ENCODE data around the gene PPP2R1B. TPM values are rescaled to one million over a fixed set of nuclear protein-coding genes. Genes with fewer than 3 reads are reported as not detected.

PPP2R1B gene
- total RNA-seq, 1 donor, result 38.9 TPM

GRCh38 chr11:111729831-111730311 lies 36.3 kb downstream of the PPP2R1B start:
- TF ChIP-seq, protein P1, sequence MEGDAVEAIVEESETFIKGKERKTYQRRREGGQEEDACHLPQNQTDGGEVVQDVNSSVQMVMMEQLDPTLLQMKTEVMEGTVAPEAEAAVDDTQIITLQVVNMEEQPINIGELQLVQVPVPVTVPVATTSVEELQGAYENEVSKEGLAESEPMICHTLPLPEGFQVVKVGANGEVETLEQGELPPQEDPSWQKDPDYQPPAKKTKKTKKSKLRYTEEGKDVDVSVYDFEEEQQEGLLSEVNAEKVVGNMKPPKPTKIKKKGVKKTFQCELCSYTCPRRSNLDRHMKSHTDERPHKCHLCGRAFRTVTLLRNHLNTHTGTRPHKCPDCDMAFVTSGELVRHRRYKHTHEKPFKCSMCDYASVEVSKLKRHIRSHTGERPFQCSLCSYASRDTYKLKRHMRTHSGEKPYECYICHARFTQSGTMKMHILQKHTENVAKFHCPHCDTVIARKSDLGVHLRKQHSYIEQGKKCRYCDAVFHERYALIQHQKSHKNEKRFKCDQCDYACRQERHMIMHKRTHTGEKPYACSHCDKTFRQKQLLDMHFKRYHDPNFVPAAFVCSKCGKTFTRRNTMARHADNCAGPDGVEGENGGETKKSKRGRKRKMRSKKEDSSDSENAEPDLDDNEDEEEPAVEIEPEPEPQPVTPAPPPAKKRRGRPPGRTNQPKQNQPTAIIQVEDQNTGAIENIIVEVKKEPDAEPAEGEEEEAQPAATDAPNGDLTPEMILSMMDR (IDR thresholded peaks at IDR 0.05; ENCODE audit: insufficient read depth, low read depth, low read length), result no peak
- H3K4me3 ChIP-seq (ENCODE audit: low read depth, low read length), result no peak overlapping the region
- no peak for DNase-seq (ENCODE audit: low read depth)

GRCh38 chr11:111729071-111729830 lies 36.9 kb downstream of the PPP2R1B start:
- TF ChIP-seq, protein P1 (IDR thresholded peaks at IDR 0.05; ENCODE audit: insufficient read depth, low read depth, low read length), result no peak
- no peak overlapping the region for H3K4me3 ChIP-seq (ENCODE audit: low read depth, low read length)
- no peak for DNase-seq (ENCODE audit: low read depth)

DNA sequence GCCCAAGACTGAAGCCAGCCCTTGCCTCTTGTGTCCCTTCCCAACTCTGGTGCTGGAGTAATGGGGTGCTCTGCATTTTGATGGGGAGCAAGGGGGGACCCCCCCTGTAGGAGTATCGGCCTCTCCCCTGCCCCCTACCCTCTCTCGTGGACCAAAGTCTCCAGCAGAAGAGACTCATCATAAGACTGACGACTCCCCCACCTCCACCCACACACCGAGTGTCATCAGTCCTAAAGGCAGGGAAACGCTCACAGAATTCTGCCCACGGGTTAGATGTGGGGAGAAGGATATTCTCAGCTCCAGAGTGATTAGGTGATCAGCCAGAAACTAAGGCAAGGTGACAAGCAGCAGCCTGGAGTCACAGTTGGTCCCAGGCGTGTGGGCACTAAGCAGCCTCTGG lies 38.8 kb downstream of the PPP2R1B start:
- H3K4me3 ChIP-seq (ENCODE audit: low read depth, low read length), result no peak overlapping the region
- TF ChIP-seq, protein P1 (IDR thresholded peaks at IDR 0.05; ENCODE audit: insufficient read depth, low read depth, low read length), result no peak
- no peak for DNase-seq (ENCODE audit: low read depth)

GRCh38 chr11:111726301-111726713 lies 39.9 kb downstream of the PPP2R1B start:
- H3K4me3 ChIP-seq (ENCODE audit: low read depth, low read length), result no peak overlapping the region
- TF ChIP-seq, protein P1 (IDR thresholded peaks at IDR 0.05; ENCODE audit: insufficient read depth, low read depth, low read length), result no peak
- DNase-seq (ENCODE audit: low read depth), result no peak

- H3K4me3 ChIP-seq (ENCODE audit: low read depth, low read length), result no peak overlapping the region
- DNase-seq (ENCODE audit: low read depth), result no peak
- TF ChIP-seq, protein P1 (IDR thresholded peaks at IDR 0.05; ENCODE audit: insufficient read depth, low read depth, low read length), result no peak
Measured at GRCh38 chr11:111725621-111726020, 40.6 kb downstream of the PPP2R1B start.

DNA sequence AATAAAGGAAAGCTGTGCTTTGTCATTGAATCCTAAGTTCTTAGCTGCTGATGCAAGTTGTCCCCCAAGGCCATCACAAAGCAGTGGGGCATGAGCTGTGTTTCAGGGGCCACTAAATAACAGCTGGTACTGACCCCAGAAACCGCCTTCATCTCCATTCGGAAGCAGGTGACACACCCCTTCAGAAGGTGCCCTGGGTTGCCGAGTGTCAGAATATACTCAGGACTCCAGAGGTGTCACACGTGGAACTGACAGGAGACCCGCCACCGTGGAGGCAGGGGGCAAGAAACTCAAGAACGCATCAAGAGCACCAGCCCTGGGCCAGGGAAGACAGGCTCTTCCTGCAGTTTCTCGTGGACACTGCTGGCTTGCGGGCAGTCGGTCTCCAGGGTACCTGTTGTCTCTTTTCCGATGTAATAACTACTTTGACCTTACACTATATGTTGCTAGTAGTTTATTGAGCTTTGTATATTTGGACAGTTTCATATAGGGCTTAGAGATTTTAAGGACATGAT lies 41.5 kb downstream of the PPP2R1B start:
- DNase-seq (ENCODE audit: low read depth), result no peak
- H3K4me3 ChIP-seq (ENCODE audit: low read depth, low read length), result no peak overlapping the region
- TF ChIP-seq, protein P1 (IDR thresholded peaks at IDR 0.05; ENCODE audit: insufficient read depth, low read depth, low read length), result no peak
